Ascending aorta (tissue), 2 donors: Measurements from ENCODE around the gene ZNF763. TPM values are rescaled to one million over a fixed set of nuclear protein-coding genes. Genes with fewer than 3 reads are reported as not detected.
"Not testable (repeated sequence)": the region's sequence is repeated elsewhere in the genome, so short reads cannot be mapped to it uniquely, and the experiment has no call there.

ENCODE experiments used
- DNase-seq, 2 donors: peaks; one replicate each; pipeline ENCODE4 v3.0.0-alpha.2; 2019; ENCODE audit warnings: low spot score in 2 of 2
- H3K27ac ChIP-seq, 2 donors: fragments of 200-600 bp; sonication (generic); one replicate each; pipeline ENCODE4 v1.5.1; 2016 to 2017; ENCODE audit warnings: mild to moderate bottlenecking in 1 of 2
- H3K27me3 ChIP-seq: fragments of 200-600 bp; sonication (generic); one replicate; pipeline ENCODE4 v1.5.1; 2017
- H3K36me3 ChIP-seq, 2 donors: fragments of 200-600 bp; sonication (generic); one replicate each; pipeline ENCODE4 v1.5.1; 2016
- H3K4me1 ChIP-seq, 2 donors: fragments of 200-600 bp; sonication (generic); one replicate each; pipeline ENCODE4 v1.5.1; 2016 to 2017; ENCODE audit warnings: mild to moderate bottlenecking in 1 of 2
- H3K4me3 ChIP-seq, 2 donors: fragments of 200-600 bp; sonication (generic); one replicate each; pipeline ENCODE4 v1.5.1; 2016 to 2017; ENCODE audit warnings: mild to moderate bottlenecking in 1 of 2
- H3K9me3 ChIP-seq, 2 donors: fragments of 200-600 bp; sonication (generic); one replicate each; pipeline ENCODE4 v1.5.1; 2016
- CTCF ChIP-seq, 3 experiments: fragments of 200-600 bp in 2 of 3; fragments of 450-650 bp in 1 of 3; sonication (generic) in 2 of 3; IDR thresholded peaks; one replicate each; pipeline ENCODE4 v1.5.1; 2016 to 2019; ENCODE audit warnings: antibody characterized with exemption in 3 of 3, mild to moderate bottlenecking in 1 of 3, moderate library complexity in 1 of 3
- intact Hi-C: fragments of 100-400 bp; cut with DNase I; formaldehyde crosslinking; loops from one replicate; pipeline ENCODE4 v1.15.1; 2023
- total RNA-seq: library from RNA; depleted of rRNA; stranded (reverse); fragments of >200 nt; gene quantifications from one replicate; pipeline ENCODE4 v1.1.0, GENCODE V29; 2016

Gene ZNF763
- total RNA-seq, 1 donor from 2014 or later = 2.8 TPM

- H3K4me3 ChIP-seq = no peak overlapping the region
- peaks cover 95 to 100% of the 10 kb centered on the region in 2 donors for H3K9me3 ChIP-seq
- intact Hi-C loops = no loop called here
- DNase-seq = no peak
- no peak overlapping the region for H3K27ac ChIP-seq
- peaks cover 63 to 100% of the 10 kb centered on the region in 2 donors for H3K36me3 ChIP-seq
- no peaks in the 10 kb centered on the region for H3K4me1 ChIP-seq
- no peaks in the 10 kb centered on the region for H3K27me3 ChIP-seq
- no peak for TF ChIP-seq CTCF (IDR thresholded peaks at IDR 0.05)
These were observed 20.2 kb upstream of the ZNF763 start for GRCh38 chr19:11944656-11945055.

GRCh38 chr19:11948646-11949045, 16.2 kb upstream of the ZNF763 start:
- DNase-seq = no peak
- Histone ChIP-seq H3K9me3 (peaks cover 96 to 100% of the 10 kb centered on the region in 2 donors), H3K27ac (no peak overlapping the region), H3K4me3 (peak overlapping the region in 1 of 2 donors; percentile 7), H3K27me3 (no peaks in the 10 kb centered on the region), H3K36me3 (peaks cover 58 to 70% of the 10 kb centered on the region in 2 donors), H3K4me1 (no peaks in the 10 kb centered on the region)
- intact Hi-C loops = no loop called here
- no peak for TF ChIP-seq CTCF (IDR thresholded peaks at IDR 0.05)

- TF ChIP-seq CTCF (IDR thresholded peaks at IDR 0.05) = no peak
- Histone ChIP-seq H3K36me3 (peaks cover 54 to 64% of the 10 kb centered on the region in 2 donors), H3K27ac (no peak overlapping the region), H3K9me3 (peaks cover 90 to 100% of the 10 kb centered on the region in 2 donors), H3K4me3 (peak overlapping the region in 1 of 2 donors; percentile 18), H3K4me1 (no peaks in the 10 kb centered on the region), H3K27me3 (no peaks in the 10 kb centered on the region)
- no peak for DNase-seq
- intact Hi-C loops = no loop called here
These were observed 15.6 kb upstream of the ZNF763 start for GRCh38 chr19:11949201-11949600.

DNA sequence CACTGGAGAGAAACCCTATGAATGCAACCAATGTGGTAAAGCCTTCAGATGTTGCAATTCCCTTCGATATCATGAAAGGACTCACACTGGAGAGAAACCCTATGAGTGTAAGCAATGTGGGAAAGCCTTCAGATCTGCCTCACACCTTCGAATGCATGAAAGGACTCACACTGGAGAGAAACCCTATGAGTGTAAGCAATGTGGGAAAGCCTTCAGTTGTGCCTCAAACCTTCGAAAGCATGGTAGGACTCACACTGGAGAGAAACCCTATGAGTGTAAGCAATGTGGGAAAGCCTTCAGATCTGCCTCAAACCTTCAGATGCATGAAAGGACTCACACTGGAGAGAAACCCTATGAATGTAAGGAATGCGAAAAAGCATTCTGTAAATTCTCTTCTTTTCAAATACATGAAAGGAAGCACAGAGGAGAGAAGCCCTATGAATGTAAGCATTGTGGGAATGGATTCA, 15.2 kb upstream of the ZNF763 start:
- H3K27ac ChIP-seq, intact Hi-C loops, DNase-seq, H3K4me1 ChIP-seq, H3K27me3 ChIP-seq: not testable (repeated sequence)
- H3K9me3 ChIP-seq = peaks cover 86 to 100% of the 10 kb centered on the region in 2 donors
- peaks cover 50 to 60% of the 10 kb centered on the region in 2 donors for H3K36me3 ChIP-seq
- H3K4me3 ChIP-seq = peak overlapping the region in 1 of 2 donors; percentile 18

GRCh38 chr19:11950312-11950711, 14.5 kb upstream of the ZNF763 start:
- peaks cover 43 to 53% of the 10 kb centered on the region in 2 donors for H3K36me3 ChIP-seq
- no peaks in the 10 kb centered on the region for H3K4me1 ChIP-seq
- TF ChIP-seq CTCF (IDR thresholded peaks at IDR 0.05) = no peak
- peaks cover 79 to 100% of the 10 kb centered on the region in 2 donors for H3K9me3 ChIP-seq
- peak overlapping the region in 1 of 2 donors; percentile 18 for H3K4me3 ChIP-seq
- intact Hi-C loops = no loop called here
- DNase-seq = no peak
- H3K27me3 ChIP-seq = no peaks in the 10 kb centered on the region
- no peak overlapping the region for H3K27ac ChIP-seq

- H3K27ac ChIP-seq = peak overlapping the region; percentile 94
- H3K4me3 ChIP-seq = peak overlapping the region in 1 of 2 donors; percentile 87
These were observed 1.1 kb upstream of the ZNF763 start for GRCh38 chr19:11963566-11964355.

More at GRCh38 chr19:11963566-11964355, 1.1 kb upstream of the ZNF763 start:
- intact Hi-C loops = loop anchor here (1.0 to 5.0 kb wide), 8 partner anchors 25 to 331 kb away; partner anchors contain the start of genes ZNF136, ZNF20, ZNF433 and ZNF44
- peak; percentile 46 to 90 for DNase-seq
- peak; percentile 83 to 91 (median 89) for TF ChIP-seq CTCF (IDR thresholded peaks at IDR 0.05)
- H3K27me3 ChIP-seq = no peaks in the 10 kb centered on the region
- no peaks in the 10 kb centered on the region for H3K9me3 ChIP-seq
- H3K4me1 ChIP-seq = peaks cover 9 to 17% of the 10 kb centered on the region in 2 donors
- H3K36me3 ChIP-seq = no peaks in the 10 kb centered on the region
